HEK293 (cell line): Measurements from ENCODE around the gene ARMH2.

Experiments
- CTCF ChIA-PET: fragments of 350-600 bp; formaldehyde crosslinking; extraction: SDS; loops from one replicate; lab custom pipeline; 2021; ENCODE audit warnings: antibody characterized with exemption; lab: Yijun Ruan, JAX
- POLR2A ChIA-PET: fragments of 300-600 bp; formaldehyde crosslinking; extraction: SDS; loops from one replicate; lab custom pipeline; 2020; ENCODE audit warnings: antibody characterized with exemption, inconsistent platforms; lab: Yijun Ruan, JAX
- H3K27ac ChIP-seq: fragments of 200-500 bp; sonication (Bioruptor generic); 2 replicates; pipeline ENCODE4 v1.5.1; 2014; ENCODE audit warnings: low read depth, low read length, control low read depth, inconsistent platforms; ENCODE audit errors: extremely low read depth
- H3K36me3 ChIP-seq, 2 experiments: fragments of 200-500 bp in 1 of 2; sonication (Bioruptor generic) in 1 of 2; 1 replicate in 1 of 2; 2 replicates in 1 of 2; pipeline ENCODE4 v1.5.1; 2014 to 2017; ENCODE audit warnings: inconsistent platforms in 2 of 2, low read length in 2 of 2; ENCODE audit not compliant: control insufficient read depth in 2 of 2, insufficient read depth in 1 of 2
- H3K4me1 ChIP-seq: fragments of 200-500 bp; sonication (Bioruptor generic); 2 replicates; pipeline ENCODE4 v1.5.1; 2014; ENCODE audit warnings: mild to moderate bottlenecking, low read length, inconsistent platforms; ENCODE audit not compliant: control insufficient read depth, insufficient read depth
- H3K4me3 ChIP-seq: 2 replicates; pipeline ENCODE4 v1.5.1; 2011; ENCODE audit warnings: low read depth, mild to moderate bottlenecking, control low read depth, low read length, moderate library complexity
- H3K9me3 ChIP-seq: fragments of 200-500 bp; sonication (Bioruptor generic); 2 replicates; pipeline ENCODE4 v1.5.1; 2014; ENCODE audit warnings: low read depth, low read length, inconsistent platforms; ENCODE audit not compliant: control insufficient read depth, insufficient read depth
- KLF8 ChIP-seq: fragments of 450-650 bp; formaldehyde crosslinking; IDR thresholded peaks from 2 replicates; pipeline ENCODE4 v1.5.1; 2016; ENCODE audit warnings: missing biosample characterization, missing genetic modification characterization
- WT1 ChIP-seq: fragments of 450-650 bp; formaldehyde crosslinking; IDR thresholded peaks from 2 replicates; pipeline ENCODE4 v1.5.1; 2016; ENCODE audit warnings: missing biosample characterization, missing genetic modification characterization
- YY1 ChIP-seq: fragments of 450-650 bp; formaldehyde crosslinking; IDR thresholded peaks from 2 replicates; pipeline ENCODE4 v1.5.1; 2018; ENCODE audit warnings: missing biosample characterization, missing genetic modification characterization
- ZFP69B ChIP-seq: fragments of 450-650 bp; formaldehyde crosslinking; IDR thresholded peaks from 2 replicates; pipeline ENCODE4 v1.5.1; 2016; ENCODE audit warnings: missing biosample characterization, missing genetic modification characterization
- ZNF184 ChIP-seq: fragments of 450-650 bp; IDR thresholded peaks from 2 replicates; pipeline ENCODE4 v1.5.1; 2018; ENCODE audit warnings: missing biosample characterization, mild to moderate bottlenecking, missing genetic modification characterization
- ZNF248 ChIP-seq: fragments of 450-650 bp; formaldehyde crosslinking; IDR thresholded peaks from 2 replicates; pipeline ENCODE4 v1.5.1; 2017; ENCODE audit warnings: missing biosample characterization, missing genetic modification characterization
- ZNF335 ChIP-seq: fragments of 450-650 bp; formaldehyde crosslinking; conservative IDR thresholded peaks from 2 replicates; pipeline ENCODE4 v1.5.1; 2016; ENCODE audit warnings: missing biosample characterization, missing genetic modification characterization
- ZNF518A ChIP-seq: fragments of 450-650 bp; formaldehyde crosslinking; conservative IDR thresholded peaks from 2 replicates; pipeline ENCODE4 v1.5.1; 2016; ENCODE audit warnings: low read depth, missing biosample characterization, missing genetic modification characterization
- ZNF626 ChIP-seq: fragments of 450-650 bp; sonication (Bioruptor Pico); formaldehyde crosslinking; IDR thresholded peaks from 2 replicates; pipeline ENCODE4 v1.5.1; 2018; ENCODE audit warnings: missing biosample characterization, missing genetic modification characterization, inconsistent platforms
- ZNF707 ChIP-seq: fragments of 450-650 bp; formaldehyde crosslinking; IDR thresholded peaks from 2 replicates; pipeline ENCODE4 v1.5.1; 2016; ENCODE audit warnings: missing biosample characterization, missing genetic modification characterization
- ZXDB ChIP-seq: fragments of 450-650 bp; formaldehyde crosslinking; IDR thresholded peaks from 2 replicates; pipeline ENCODE4 v1.5.1; 2016; ENCODE audit warnings: missing biosample characterization, missing genetic modification characterization
- TF ChIP-seq, protein P1 (sequence below): fragments of 450-650 bp; formaldehyde crosslinking; IDR thresholded peaks from 2 replicates; pipeline ENCODE4 v1.5.1; 2017; ENCODE audit warnings: missing biosample characterization, missing genetic modification characterization
- TF ChIP-seq, protein P2 (sequence below): fragments of 450-650 bp; formaldehyde crosslinking; IDR thresholded peaks from 2 replicates; pipeline ENCODE4 v1.5.0; 2017; ENCODE audit warnings: missing biosample characterization, missing genetic modification characterization, borderline replicate concordance

Gene ARMH2

DNA sequence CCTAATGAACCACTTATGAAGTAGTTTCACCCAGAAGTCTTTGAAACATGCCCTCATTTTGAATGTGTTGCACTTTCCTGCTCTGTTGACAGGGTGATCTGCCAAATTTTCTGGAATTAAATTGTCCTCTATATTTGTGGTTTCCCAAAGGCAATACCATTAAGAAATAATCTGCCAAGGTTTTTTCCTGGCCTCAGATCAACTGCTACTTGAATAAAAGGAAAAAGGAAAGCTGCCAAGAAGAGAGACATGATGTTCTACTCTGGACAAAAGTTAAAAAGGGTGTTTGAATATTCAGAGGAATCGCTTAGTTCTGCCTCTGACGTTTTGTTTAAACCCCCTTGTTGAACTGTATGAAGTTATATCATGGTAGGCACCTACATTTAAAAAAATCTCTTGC lies 37.4 kb upstream of the ARMH2 start:
- CTCF ChIA-PET = interaction anchor here (3.5 kb wide), 1 partner anchor 21 kb away, joined by 18 read pairs; no protein-coding TSS in a partner anchor
- Histone ChIP-seq H3K27ac (no peak overlapping the region), H3K4me3 (no peak overlapping the region), H3K9me3 (no peaks in the 10 kb centered on the region), H3K4me1 (no peaks in the 10 kb centered on the region)
- POLR2A ChIA-PET = no interaction called here
- no peak for TF ChIP-seq ZXDB (tag by site-specific recombination)
- TF ChIP-seq, all 188 proteins: peak for 0
- no peaks in the 10 kb centered on the region for H3K36me3 ChIP-seq

- ChIA-PET CTCF (interaction anchor here (0.5 to 0.7 kb wide), 3 partner anchors 9 to 180 kb away, joined by 3 read pairs; no protein-coding TSS in a partner anchor), POLR2A (no interaction called here)
- TF ChIP-seq, protein P1, sequence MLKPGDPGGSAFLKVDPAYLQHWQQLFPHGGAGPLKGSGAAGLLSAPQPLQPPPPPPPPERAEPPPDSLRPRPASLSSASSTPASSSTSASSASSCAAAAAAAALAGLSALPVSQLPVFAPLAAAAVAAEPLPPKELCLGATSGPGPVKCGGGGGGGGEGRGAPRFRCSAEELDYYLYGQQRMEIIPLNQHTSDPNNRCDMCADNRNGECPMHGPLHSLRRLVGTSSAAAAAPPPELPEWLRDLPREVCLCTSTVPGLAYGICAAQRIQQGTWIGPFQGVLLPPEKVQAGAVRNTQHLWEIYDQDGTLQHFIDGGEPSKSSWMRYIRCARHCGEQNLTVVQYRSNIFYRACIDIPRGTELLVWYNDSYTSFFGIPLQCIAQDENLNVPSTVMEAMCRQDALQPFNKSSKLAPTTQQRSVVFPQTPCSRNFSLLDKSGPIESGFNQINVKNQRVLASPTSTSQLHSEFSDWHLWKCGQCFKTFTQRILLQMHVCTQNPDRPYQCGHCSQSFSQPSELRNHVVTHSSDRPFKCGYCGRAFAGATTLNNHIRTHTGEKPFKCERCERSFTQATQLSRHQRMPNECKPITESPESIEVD (tag by site-specific recombination) = 0 out of 2 replicates have a peak, but pooled peaks have one; percentile 14
- no peak for TF ChIP-seq ZNF626 (tag by site-specific recombination)
- 0 out of 2 replicates have a peak, but pooled peaks have one; percentile 57 for TF ChIP-seq ZNF184
- Histone ChIP-seq H3K36me3 (no peaks in the 10 kb centered on the region), H3K9me3 (no peaks in the 10 kb centered on the region), H3K4me1 (no peaks in the 10 kb centered on the region), H3K4me3 (no peak overlapping the region), H3K27ac (no peak overlapping the region)
These were observed 35.1 kb upstream of the ARMH2 start for GRCh38 chr6:24833711-24834386.

DNA sequence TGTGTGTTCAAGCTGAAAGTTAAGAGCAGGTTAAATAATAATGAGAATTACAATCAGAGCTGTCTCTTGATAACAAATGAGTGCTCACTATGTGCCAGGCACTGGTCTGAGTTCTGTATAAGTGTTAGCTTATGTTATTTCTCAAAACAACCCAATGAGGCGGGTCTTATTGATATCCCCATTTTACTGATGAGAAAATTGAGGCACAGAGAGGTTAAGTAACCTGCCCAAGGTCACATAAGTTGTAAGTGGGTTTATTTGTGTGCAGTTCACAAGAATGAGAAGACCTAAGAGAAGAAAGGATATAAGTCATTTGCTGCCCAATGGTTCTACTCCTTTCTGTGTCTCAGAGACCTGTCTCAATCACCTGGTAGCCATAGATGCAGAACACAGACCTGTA lies 34.1 kb upstream of the ARMH2 start:
- no peaks in the 10 kb centered on the region for H3K4me1 ChIP-seq
- POLR2A ChIA-PET = no interaction called here
- no peaks in the 10 kb centered on the region for H3K9me3 ChIP-seq
- H3K4me3 ChIP-seq = no peak overlapping the region
- CTCF ChIA-PET = interaction anchor here (0.6 to 1.4 kb wide), 5 partner anchors 8 to 253 kb away, joined by 3 to 4 read pairs (median 3); no protein-coding TSS in a partner anchor
- no peaks in the 10 kb centered on the region for H3K36me3 ChIP-seq
- H3K27ac ChIP-seq = no peak overlapping the region
- TF ChIP-seq, protein P2, sequence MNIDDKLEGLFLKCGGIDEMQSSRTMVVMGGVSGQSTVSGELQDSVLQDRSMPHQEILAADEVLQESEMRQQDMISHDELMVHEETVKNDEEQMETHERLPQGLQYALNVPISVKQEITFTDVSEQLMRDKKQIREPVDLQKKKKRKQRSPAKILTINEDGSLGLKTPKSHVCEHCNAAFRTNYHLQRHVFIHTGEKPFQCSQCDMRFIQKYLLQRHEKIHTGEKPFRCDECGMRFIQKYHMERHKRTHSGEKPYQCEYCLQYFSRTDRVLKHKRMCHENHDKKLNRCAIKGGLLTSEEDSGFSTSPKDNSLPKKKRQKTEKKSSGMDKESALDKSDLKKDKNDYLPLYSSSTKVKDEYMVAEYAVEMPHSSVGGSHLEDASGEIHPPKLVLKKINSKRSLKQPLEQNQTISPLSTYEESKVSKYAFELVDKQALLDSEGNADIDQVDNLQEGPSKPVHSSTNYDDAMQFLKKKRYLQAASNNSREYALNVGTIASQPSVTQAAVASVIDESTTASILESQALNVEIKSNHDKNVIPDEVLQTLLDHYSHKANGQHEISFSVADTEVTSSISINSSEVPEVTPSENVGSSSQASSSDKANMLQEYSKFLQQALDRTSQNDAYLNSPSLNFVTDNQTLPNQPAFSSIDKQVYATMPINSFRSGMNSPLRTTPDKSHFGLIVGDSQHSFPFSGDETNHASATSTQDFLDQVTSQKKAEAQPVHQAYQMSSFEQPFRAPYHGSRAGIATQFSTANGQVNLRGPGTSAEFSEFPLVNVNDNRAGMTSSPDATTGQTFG = no peak
- TF ChIP-seq KLF8 (no peak), ZFP69B (tag by site-specific recombination) (no peak), ZNF248 (no peak)

GRCh38 chr6:24831771-24832716 lies 33.3 kb upstream of the ARMH2 start:
- H3K27ac ChIP-seq = no peak overlapping the region
- POLR2A ChIA-PET = no interaction called here
- CTCF ChIA-PET = interaction anchor here (0.6 to 1.4 kb wide), 4 partner anchors 60 to 887 kb away, joined by 3 to 4 read pairs (median 4); no protein-coding TSS in a partner anchor
- H3K9me3 ChIP-seq = no peaks in the 10 kb centered on the region
- H3K4me3 ChIP-seq = no peak overlapping the region
- no peaks in the 10 kb centered on the region for H3K36me3 ChIP-seq
- H3K4me1 ChIP-seq = no peaks in the 10 kb centered on the region
- TF ChIP-seq YY1 (tag by site-specific recombination) = no peak
- TF ChIP-seq ZNF518A (tag by site-specific recombination) = 0 out of 2 replicates have a peak, but pooled peaks have one; percentile 20
- no peak for TF ChIP-seq ZNF707 (tag by site-specific recombination)
- peak; percentile 56 for TF ChIP-seq WT1
- peak; percentile 5; the same call in 1 of the 2 replicates for TF ChIP-seq ZNF335
